Thyroid gland (tissue), 4 donors: ENCODE measurements around the gene CBFA2T2. TPM values are rescaled to one million over a fixed set of nuclear protein-coding genes. Genes with fewer than 3 reads are reported as not detected.

Source experiments
- DNase-seq, 2 donors: peaks; one replicate each; pipeline ENCODE4 v3.0.0-alpha.2; 2019
- H3K27ac ChIP-seq, 3 donors: fragments of 200-600 bp; sonication (generic); 1 replicate in 2 of 3; 2 replicates in 1 of 3; pipeline ENCODE4 v1.5.1; 2016 to 2019; ENCODE audit warnings: mild to moderate bottlenecking in 1 of 3, moderate library complexity in 1 of 3
- H3K27me3 ChIP-seq: fragments of 200-600 bp; sonication (generic); one replicate; pipeline ENCODE4 v1.5.1; 2019
- H3K36me3 ChIP-seq, 2 donors: fragments of 200-600 bp; sonication (generic); one replicate each; pipeline ENCODE4 v1.5.1; 2016 to 2019
- H3K4me1 ChIP-seq, 2 donors: fragments of 200-600 bp; sonication (generic); one replicate each; pipeline ENCODE4 v1.5.1; 2017 to 2019
- H3K4me3 ChIP-seq, 3 donors: fragments of 200-600 bp; sonication (generic); replicated peaks in 1 of 3; 1 replicate in 2 of 3; 2 replicates in 1 of 3; pipeline ENCODE4 v1.5.1; 2016; ENCODE audit warnings: mild to moderate bottlenecking in 1 of 3
- H3K9me3 ChIP-seq: fragments of 200-600 bp; sonication (generic); one replicate; pipeline ENCODE4 v1.5.1; 2017
- CTCF ChIP-seq, 6 experiments: fragments of 200-600 bp in 3 of 6; fragments of 450-650 bp in 3 of 6; sonication (generic) in 3 of 6; IDR thresholded peaks; one replicate each; pipeline ENCODE4 v1.5.1; 2016 to 2019; ENCODE audit warnings: antibody characterized with exemption in 6 of 6, mild to moderate bottlenecking in 2 of 6, inconsistent platforms in 1 of 6, moderate library complexity in 1 of 6
- POLR2A ChIP-seq, 2 donors: fragments of 450-650 bp; IDR thresholded peaks; one replicate each; pipeline ENCODE4 v1.6.1; 2017; ENCODE audit warnings: antibody characterized with exemption in 2 of 2, mild to moderate bottlenecking in 2 of 2, moderate library complexity in 1 of 2
- WGBS, 2 donors: methylation state at CpG; one replicate each; pipeline ENCODE4 v1.1.5; 2017; 5-methylcytosine and 5-hydroxymethylcytosine counted together
- intact Hi-C: fragments of 100-400 bp; cut with DNase I; formaldehyde crosslinking; loops from one replicate; pipeline ENCODE4 v1.15.1; 2023
- total RNA-seq, 4 donors: library from RNA; depleted of rRNA; stranded (reverse); fragments of >200 nt; gene quantifications; one replicate each; pipeline ENCODE4 v1.2.3, GENCODE V29; 2016

The CBFA2T2 gene
- total RNA-seq, 4 donors from 2014 or later, result 29.7 to 57.3 (median 35.8) TPM

DNA sequence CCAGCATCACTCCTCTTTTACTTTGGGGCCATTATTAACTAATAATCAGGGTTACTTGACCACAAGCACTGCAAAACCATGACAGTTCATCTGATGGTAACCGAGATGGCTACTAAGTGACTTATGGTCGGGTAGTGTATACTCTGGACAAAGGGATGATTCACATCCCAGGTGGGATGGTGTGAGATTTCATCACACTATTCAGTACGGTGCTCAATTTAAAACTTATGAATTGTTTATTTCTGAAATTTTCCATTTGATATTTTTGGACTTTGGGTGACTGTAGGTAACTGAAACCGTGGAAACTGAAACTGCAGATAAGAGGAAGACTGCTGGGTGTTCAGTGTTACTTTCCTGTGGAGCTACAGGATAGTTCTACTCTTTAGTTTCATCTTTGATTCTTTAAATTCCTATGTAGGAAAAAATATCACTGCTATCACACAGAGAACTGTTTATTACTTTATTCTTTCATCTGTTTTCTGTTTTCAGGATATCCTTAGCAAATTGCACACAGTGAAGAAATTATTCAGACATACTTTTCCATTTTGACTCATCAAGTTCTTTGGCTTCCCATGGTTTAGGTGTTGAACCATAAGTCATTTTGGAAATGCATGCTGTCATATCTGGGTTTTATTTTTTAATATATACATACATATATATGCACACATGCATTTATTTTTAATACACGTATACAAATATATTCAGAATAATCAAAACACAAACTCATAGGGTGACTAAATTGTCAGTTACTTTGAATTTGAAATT is 113.1 kb downstream of the CBFA2T2 start:
- no peak for DNase-seq
- Histone ChIP-seq H3K4me1 (peaks cover 3 to 15% of the 10 kb centered on the region in 2 donors), H3K9me3 (no peaks in the 10 kb centered on the region), H3K27me3 (no peaks in the 10 kb centered on the region), H3K27ac (no peak overlapping the region), H3K4me3 (no peak overlapping the region), H3K36me3 (peaks cover 0 to 3% of the 10 kb centered on the region in 2 donors)
- 83 to 89% methylated on average over 5 of the region's 5 CpGs for WGBS, 2 donors
- intact Hi-C loops, result no loop called here
- TF ChIP-seq CTCF (IDR thresholded peaks at IDR 0.05), result no peak
- no peak for TF ChIP-seq POLR2A (IDR thresholded peaks at IDR 0.05)

DNA sequence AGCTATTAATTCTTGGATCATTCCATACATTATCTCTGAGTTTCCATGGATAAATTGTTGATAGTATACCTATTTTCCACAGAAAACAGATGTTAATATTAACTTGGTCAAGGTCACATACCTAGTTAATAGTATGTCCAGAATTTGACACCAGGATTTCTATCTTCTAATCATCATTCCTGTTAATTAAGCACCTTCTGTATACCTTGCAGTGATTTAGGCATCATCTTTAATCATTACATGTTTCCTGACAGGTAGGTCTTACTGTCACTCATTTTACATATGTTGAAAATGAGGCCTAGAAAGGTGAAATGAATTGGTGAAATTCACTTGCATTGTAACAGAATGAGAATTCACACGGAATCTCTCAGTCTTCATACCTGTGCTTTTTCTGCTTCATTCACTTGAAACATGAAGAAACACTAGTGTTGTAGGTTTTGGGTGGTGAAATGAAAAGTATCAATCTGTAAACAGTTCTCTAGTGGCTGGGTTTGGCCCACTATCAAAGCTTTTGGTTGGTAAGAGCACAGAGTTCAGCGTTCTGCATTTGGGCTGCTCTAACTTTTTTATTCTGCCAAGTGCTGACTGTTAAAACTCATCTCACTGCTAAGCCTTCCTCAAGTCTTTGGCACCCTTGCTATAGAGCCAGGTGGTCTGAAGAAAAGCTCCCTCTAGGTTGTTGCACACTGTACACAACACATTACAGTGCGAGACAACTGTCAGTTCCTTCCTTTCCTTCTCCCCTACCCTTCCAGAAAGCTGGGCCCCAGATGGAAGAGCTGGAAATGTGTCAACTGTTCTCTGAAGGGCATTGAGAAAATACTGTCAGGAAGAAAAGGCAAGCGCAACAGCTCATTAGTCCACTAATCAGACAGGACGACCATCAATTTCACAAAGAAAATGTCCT is 114.4 kb downstream of the CBFA2T2 start:
- DNase-seq, result peak; percentile 19 to 30
- no peak overlapping the region for H3K4me3 ChIP-seq
- 68 to 69% methylated on average over 5 of the region's 5 CpGs for WGBS, 2 donors
- no peaks in the 10 kb centered on the region for H3K27me3 ChIP-seq
- peaks cover 3 to 15% of the 10 kb centered on the region in 2 donors for H3K4me1 ChIP-seq
- H3K9me3 ChIP-seq, result no peaks in the 10 kb centered on the region
- TF ChIP-seq POLR2A (IDR thresholded peaks at IDR 0.05), result no peak
- TF ChIP-seq CTCF (IDR thresholded peaks at IDR 0.05), result no peak
- H3K27ac ChIP-seq, result peak overlapping the region in 1 of 3 donors; percentile 26
- H3K36me3 ChIP-seq, result peaks cover 0 to 4% of the 10 kb centered on the region in 2 donors
- intact Hi-C loops, result no loop called here

DNA sequence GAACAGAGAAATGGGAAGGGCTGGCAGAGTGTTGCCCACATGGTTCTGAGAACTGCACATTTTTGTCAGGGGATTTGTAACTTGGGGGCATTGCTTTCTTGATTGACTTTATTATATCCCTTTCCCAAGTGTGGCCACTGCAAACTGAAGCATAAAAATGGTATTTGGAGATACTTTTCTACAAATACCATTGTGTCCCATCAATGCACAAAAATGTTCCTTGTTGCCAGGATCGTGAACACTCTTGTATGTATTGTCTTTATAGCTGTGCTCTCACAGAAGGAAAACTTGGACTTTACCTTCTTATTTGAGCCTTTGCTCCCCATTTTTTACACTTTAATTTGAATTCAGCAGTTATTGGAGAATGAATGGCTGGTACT is 115.1 kb downstream of the CBFA2T2 start:
- Histone ChIP-seq H3K27me3 (no peaks in the 10 kb centered on the region), H3K4me1 (peaks cover 3 to 15% of the 10 kb centered on the region in 2 donors), H3K9me3 (no peaks in the 10 kb centered on the region), H3K36me3 (peaks cover 0 to 4% of the 10 kb centered on the region in 2 donors), H3K27ac (no peak overlapping the region), H3K4me3 (no peak overlapping the region)
- intact Hi-C loops, result no loop called here
- TF ChIP-seq POLR2A (IDR thresholded peaks at IDR 0.05) (no peak), CTCF (IDR thresholded peaks at IDR 0.05) (no peak)
- DNase-seq, result no peak
- 89% methylated on average over 1 of the region's 1 CpG for WGBS, 2 donors

GRCh38 chr20:33606118-33606771 is 116.3 kb downstream of the CBFA2T2 start:
- 92 to 98% methylated on average over 3 of the region's 3 CpGs for WGBS, 2 donors
- intact Hi-C loops, result no loop called here

More at GRCh38 chr20:33606118-33606771, 116.3 kb downstream of the CBFA2T2 start:
- H3K9me3 ChIP-seq, result no peaks in the 10 kb centered on the region
- TF ChIP-seq CTCF (IDR thresholded peaks at IDR 0.05) (no peak), POLR2A (IDR thresholded peaks at IDR 0.05) (no peak)
- H3K27me3 ChIP-seq, result no peaks in the 10 kb centered on the region
- peaks cover 2 to 4% of the 10 kb centered on the region in 2 donors for H3K36me3 ChIP-seq
- H3K27ac ChIP-seq, result no peak overlapping the region
- no peak for DNase-seq
- H3K4me3 ChIP-seq, result no peak overlapping the region
- H3K4me1 ChIP-seq, result peaks cover 3 to 15% of the 10 kb centered on the region in 2 donors
